T follicular helper cell (primary cell): ENCODE results near the gene CUBN.

Experiments used
- DNase-seq: peaks from one replicate; pipeline ENCODE4 v3.0.0-alpha.2; 2020; ENCODE audit warnings: low read depth

Gene CUBN

GRCh38 chr10:16820421-16820820 is 309.2 kb downstream of the CUBN start:
- DNase-seq: no peak

GRCh38 chr10:16820018-16820417 is 309.6 kb downstream of the CUBN start:
- no peak for DNase-seq

- DNase-seq: no peak
These were observed 310.2 kb downstream of the CUBN start for GRCh38 chr10:16819436-16819835.

GRCh38 chr10:16819026-16819425 is 310.6 kb downstream of the CUBN start:
- no peak for DNase-seq

GRCh38 chr10:16817125-16818019 is 312.2 kb downstream of the CUBN start, which contains the start of gene RSU1:
Gene RSU1 (minus strand): TSS chr10:16817424. CDS start chr10:16817081, 343 bp downstream.
- peak; percentile 99 for DNase-seq

- no peak for DNase-seq
These were observed 312.8 kb downstream of the CUBN start for GRCh38 chr10:16816830-16817124.

- DNase-seq: no peak
These were observed 313.4 kb downstream of the CUBN start for GRCh38 chr10:16816171-16816570.

GRCh38 chr10:16814012-16814411 is 315.6 kb downstream of the CUBN start:
- DNase-seq: no peak

GRCh38 chr10:16812676-16813075 is 316.9 kb downstream of the CUBN start:
- DNase-seq: no peak

- no peak for DNase-seq
These were observed 317.8 kb downstream of the CUBN start for GRCh38 chr10:16811765-16812164.

- DNase-seq: no peak
These were observed 318.3 kb downstream of the CUBN start for GRCh38 chr10:16811292-16811691.

GRCh38 chr10:16809074-16809718 is 320.4 kb downstream of the CUBN start:
- DNase-seq: peak; percentile 11

- DNase-seq: no peak
These were observed 325.5 kb downstream of the CUBN start for GRCh38 chr10:16804123-16804522.

- no peak for DNase-seq
These were observed 326.1 kb downstream of the CUBN start for GRCh38 chr10:16803464-16803863.

- DNase-seq: no peak
These were observed 330.0 kb downstream of the CUBN start for GRCh38 chr10:16799621-16800020.

GRCh38 chr10:16798571-16798970 is 331.0 kb downstream of the CUBN start:
- no peak for DNase-seq

- DNase-seq: no peak
These were observed 334.1 kb downstream of the CUBN start for GRCh38 chr10:16795410-16796073.

- DNase-seq: no peak
These were observed 335.6 kb downstream of the CUBN start for GRCh38 chr10:16794005-16794404.

GRCh38 chr10:16792675-16793074 is 336.9 kb downstream of the CUBN start:
- no peak for DNase-seq

- DNase-seq: no peak
These were observed 339.8 kb downstream of the CUBN start for GRCh38 chr10:16789765-16790164.

GRCh38 chr10:16789261-16789660 is 340.4 kb downstream of the CUBN start:
- no peak for DNase-seq

- no peak for DNase-seq
These were observed 340.8 kb downstream of the CUBN start for GRCh38 chr10:16788778-16789177.

- no peak for DNase-seq
These were observed 341.5 kb downstream of the CUBN start for GRCh38 chr10:16788125-16788524.
